Cardiac muscle cell (in vitro differentiated cells and primary cell): ENCODE data around the gene CCR6. TPM values are rescaled to one million over a fixed set of nuclear protein-coding genes. Genes with fewer than 3 reads are reported as not detected.

Source experiments
- DNase-seq, 2 donors: peaks; one replicate each; pipeline versions ENCODE4 v3.0.0 to v3.0.0-alpha.2; 2010 to 2017; ENCODE audit warnings: low read depth in 1 of 2, low spot score in 1 of 2
- H3K27ac ChIP-seq: fragments of 200-600 bp; sonication (generic); 2 replicates; pipeline ENCODE4 v1.5.1; 2016
- H3K27me3 ChIP-seq: fragments of 200-600 bp; sonication (generic); 2 replicates; pipeline ENCODE4 v1.6.0; 2016; ENCODE audit warnings: control low read depth
- H3K36me3 ChIP-seq: fragments of 200-600 bp; sonication (generic); 2 replicates; pipeline ENCODE4 v1.5.1; 2016; ENCODE audit warnings: control low read depth
- H3K4me1 ChIP-seq: fragments of 200-600 bp; sonication (generic); 2 replicates; pipeline ENCODE4 v1.8.1; 2017; ENCODE audit warnings: low read depth, mild to moderate bottlenecking, mixed run types
- H3K4me3 ChIP-seq: fragments of 200-600 bp; sonication (generic); 2 replicates; pipeline ENCODE4 v1.5.1; 2016; ENCODE audit warnings: mild to moderate bottlenecking
- H3K9me3 ChIP-seq: fragments of 200-600 bp; sonication (generic); 2 replicates; pipeline ENCODE4 v1.5.1; 2017; ENCODE audit warnings: low read depth, mild to moderate bottlenecking, control low read depth
- CTCF ChIP-seq: IDR thresholded peaks from 2 replicates; pipeline ENCODE4 v1.5.1; 2012; ENCODE audit warnings: low read depth, mild to moderate bottlenecking, low read length
- polyA plus RNA-seq: library from polyadenylated mRNA; unstranded; fragments of >200 nt; fragmentation: Nextera tagmentation; extraction: Ambion mirVana; gene quantifications from 2 replicates; pipeline ENCODE4 v1.2.1, GENCODE V29; 2016
- total RNA-seq: library from RNA; depleted of rRNA; stranded (reverse); fragments of >200 nt; gene quantifications from 2 replicates; pipeline ENCODE4 v1.2.3, GENCODE V29; 2016

CCR6 gene
- total and polyA plus RNA-seq, 2 experiments from 2014 or later, result not detected

GRCh38 chr6:167099707-167100106 lies 23.2 kb upstream of the CCR6 start:
- no peak for DNase-seq
- H3K4me1 ChIP-seq, result no peaks in the 10 kb centered on the region
- H3K27ac ChIP-seq, result no peak overlapping the region
- H3K9me3 ChIP-seq, result no peaks in the 10 kb centered on the region
- H3K36me3 ChIP-seq, result no peaks in the 10 kb centered on the region
- no peaks in the 10 kb centered on the region for H3K27me3 ChIP-seq
- TF ChIP-seq CTCF, result no peak
- H3K4me3 ChIP-seq, result no peak overlapping the region

GRCh38 chr6:167100241-167100674 lies 22.6 kb upstream of the CCR6 start:
- no peak for TF ChIP-seq CTCF
- Histone ChIP-seq H3K27ac (no peak overlapping the region), H3K36me3 (no peaks in the 10 kb centered on the region), H3K9me3 (no peaks in the 10 kb centered on the region), H3K4me3 (no peak overlapping the region), H3K27me3 (no peaks in the 10 kb centered on the region), H3K4me1 (no peaks in the 10 kb centered on the region)
- no peak for DNase-seq

- H3K4me3 ChIP-seq, result no peak overlapping the region
- no peaks in the 10 kb centered on the region for H3K36me3 ChIP-seq
- H3K27me3 ChIP-seq, result no peaks in the 10 kb centered on the region
- no peaks in the 10 kb centered on the region for H3K9me3 ChIP-seq
- no peak overlapping the region for H3K27ac ChIP-seq
- H3K4me1 ChIP-seq, result no peaks in the 10 kb centered on the region
- no peak for DNase-seq
- no peak for TF ChIP-seq CTCF
Observed at GRCh38 chr6:167102318-167102717, 20.6 kb upstream of the CCR6 start.

GRCh38 chr6:167103041-167103891 lies 19.6 kb upstream of the CCR6 start:
- Histone ChIP-seq H3K4me1 (no peaks in the 10 kb centered on the region), H3K36me3 (no peaks in the 10 kb centered on the region), H3K27ac (no peak overlapping the region), H3K9me3 (no peaks in the 10 kb centered on the region), H3K27me3 (no peaks in the 10 kb centered on the region), H3K4me3 (no peak overlapping the region)
- no peak for TF ChIP-seq CTCF
- DNase-seq, result no peak

- no peak for DNase-seq
- no peaks in the 10 kb centered on the region for H3K27me3 ChIP-seq
- H3K27ac ChIP-seq, result no peak overlapping the region
- no peaks in the 10 kb centered on the region for H3K4me1 ChIP-seq
- TF ChIP-seq CTCF, result no peak
- H3K9me3 ChIP-seq, result no peaks in the 10 kb centered on the region
- H3K36me3 ChIP-seq, result no peaks in the 10 kb centered on the region
- no peak overlapping the region for H3K4me3 ChIP-seq
Observed at GRCh38 chr6:167104388-167104787, 18.5 kb upstream of the CCR6 start.
